Endometrial microvascular endothelial cells (primary cell): ENCODE results near the gene MUC4. TPM values are rescaled to one million over a fixed set of nuclear protein-coding genes. Genes with fewer than 3 reads are reported as not detected.
"Not testable (repeated sequence)": the region's sequence is repeated elsewhere in the genome, so short reads cannot be mapped to it uniquely, and the experiment has no call there.

Source experiments
- in situ Hi-C: cut with HindIII; loops from 2 replicates; pipeline ENCODE4 v1.10.0; 2017; ENCODE audit warnings: low sequenced_read_pairs, low pct_unique_long_range_greater_than_20kb; ENCODE audit errors: inconsistent ontology term
- total RNA-seq: library from RNA; depleted of rRNA; stranded (reverse); fragments of >200 nt; gene quantifications from one replicate; pipeline ENCODE4 v1.2.3, GENCODE V29; 2015; ENCODE audit errors: inconsistent ontology term

MUC4 gene
- total RNA-seq, 1 donor from 2014 or later = not detected

GRCh38 chr3:195713150-195713549 lies 98.6 kb downstream of the MUC4 start:
- in situ Hi-C loops = not testable (repeated sequence)

GRCh38 chr3:195712535-195712910 lies 99.2 kb downstream of the MUC4 start:
- in situ Hi-C loops = not testable (repeated sequence)

- in situ Hi-C loops = no loop called here
These were observed 99.8 kb downstream of the MUC4 start for GRCh38 chr3:195711813-195712534.

- in situ Hi-C loops = not testable (repeated sequence)
These were observed 100.5 kb downstream of the MUC4 start for GRCh38 chr3:195711091-195711812.

- in situ Hi-C loops = not testable (repeated sequence)
These were observed 101.4 kb downstream of the MUC4 start for GRCh38 chr3:195710126-195710905.

GRCh38 chr3:195709676-195710085 lies 102.0 kb downstream of the MUC4 start:
- in situ Hi-C loops = no loop called here

- in situ Hi-C loops = no loop called here
These were observed 102.9 kb downstream of the MUC4 start for GRCh38 chr3:195708626-195709481.

- in situ Hi-C loops = no loop called here
These were observed 103.7 kb downstream of the MUC4 start for GRCh38 chr3:195708061-195708460.

GRCh38 chr3:195705081-195705991 lies 106.4 kb downstream of the MUC4 start:
- in situ Hi-C loops = no loop called here

- in situ Hi-C loops = no loop called here
These were observed 107.2 kb downstream of the MUC4 start for GRCh38 chr3:195704433-195704999.

- in situ Hi-C loops = no loop called here
These were observed 108.0 kb downstream of the MUC4 start for GRCh38 chr3:195703776-195704175.

- in situ Hi-C loops = no loop called here
These were observed 110.5 kb downstream of the MUC4 start for GRCh38 chr3:195701042-195701915.

GRCh38 chr3:195700319-195700718 lies 111.4 kb downstream of the MUC4 start:
- in situ Hi-C loops = no loop called here

- in situ Hi-C loops = no loop called here
These were observed 111.9 kb downstream of the MUC4 start for GRCh38 chr3:195699860-195700259.

GRCh38 chr3:195699388-195699771 lies 112.3 kb downstream of the MUC4 start:
- in situ Hi-C loops = no loop called here

GRCh38 chr3:195698647-195699387 lies 112.9 kb downstream of the MUC4 start:
- in situ Hi-C loops = no loop called here
